ENCODE measurements around the gene STX3.

The STX3 gene
- 4.1 to 16.9 (median 15.0) reads per million in 3 experiments for total RNA-seq

- peak; percentile 65 for DNase-seq
These were observed at the start of gene STX3 for GRCh38 chr11:59754859-59755700. Gene STX3, plus strand, starts transcription at chr11:59755376. Its CDS starts 230 bp downstream, at chr11:59755606.

GRCh38 chr11:59706518-59707285, 48.5 kb upstream of the STX3 start:
- DNase-seq, result no peak

- no peak for DNase-seq
These were observed 47.8 kb upstream of the STX3 start for GRCh38 chr11:59707371-59707770.

GRCh38 chr11:59708537-59708936, 46.6 kb upstream of the STX3 start:
- no peak for DNase-seq

DNA sequence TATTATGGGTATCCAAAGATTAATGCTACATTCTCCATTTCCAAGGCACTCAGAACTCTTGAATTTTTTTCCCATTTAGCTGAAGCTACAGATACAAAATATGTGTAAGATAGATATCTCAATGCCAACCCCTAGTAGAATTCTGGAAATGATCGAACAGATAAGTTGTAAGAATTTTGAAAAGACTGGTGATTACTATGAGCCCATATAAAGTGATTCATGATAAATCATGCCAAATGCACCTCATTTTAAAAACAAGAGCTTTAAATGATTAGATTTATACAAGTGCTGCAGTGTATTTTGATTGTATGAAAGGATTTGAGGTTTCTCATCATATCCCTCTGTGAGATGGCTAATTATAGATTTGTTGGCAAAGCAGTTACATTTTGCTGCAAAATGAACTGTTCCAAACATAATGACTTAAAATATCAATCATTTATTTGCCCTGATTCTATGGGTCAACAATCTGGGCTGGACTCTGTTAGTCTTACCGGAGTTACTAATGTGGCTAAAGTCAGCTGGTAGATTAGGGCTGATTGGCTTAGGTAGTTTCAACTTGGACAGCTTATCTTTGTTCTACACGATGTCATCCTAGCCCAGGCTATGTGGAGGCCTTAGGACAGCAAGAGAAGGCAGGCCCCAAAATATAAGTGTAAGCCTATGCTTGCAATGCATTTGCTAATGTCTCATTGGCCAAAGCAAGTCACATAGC, 44.9 kb upstream of the STX3 start:
- DNase-seq, result no peak

DNA sequence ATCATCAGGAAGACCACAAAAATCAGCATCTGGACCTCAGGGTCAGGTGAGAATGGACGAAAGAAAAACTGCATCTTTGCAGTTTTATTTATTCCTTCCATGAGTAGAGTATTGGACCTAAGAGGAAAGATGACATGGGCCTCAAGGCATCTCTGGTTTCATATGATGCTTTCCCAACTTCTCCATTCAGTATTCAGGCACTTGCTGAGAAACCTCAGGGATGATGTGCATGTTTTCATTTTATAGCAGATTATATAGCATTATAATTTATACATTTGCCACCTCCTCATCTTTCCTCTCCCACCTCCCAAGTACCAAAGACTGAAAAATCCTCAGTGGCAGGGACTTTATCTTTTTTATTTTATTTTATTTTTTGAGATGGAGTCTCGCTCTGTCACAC, 41.4 kb upstream of the STX3 start, which contains the start of gene OR10V1:
OR10V1 (minus strand) TSS at position 101 of the 400 bp plus-strand sequence; CDS start at position 101, 0 bp downstream.
- no peak for DNase-seq

- no peak for DNase-seq
These were observed 39.1 kb upstream of the STX3 start for GRCh38 chr11:59716051-59716450.

DNA sequence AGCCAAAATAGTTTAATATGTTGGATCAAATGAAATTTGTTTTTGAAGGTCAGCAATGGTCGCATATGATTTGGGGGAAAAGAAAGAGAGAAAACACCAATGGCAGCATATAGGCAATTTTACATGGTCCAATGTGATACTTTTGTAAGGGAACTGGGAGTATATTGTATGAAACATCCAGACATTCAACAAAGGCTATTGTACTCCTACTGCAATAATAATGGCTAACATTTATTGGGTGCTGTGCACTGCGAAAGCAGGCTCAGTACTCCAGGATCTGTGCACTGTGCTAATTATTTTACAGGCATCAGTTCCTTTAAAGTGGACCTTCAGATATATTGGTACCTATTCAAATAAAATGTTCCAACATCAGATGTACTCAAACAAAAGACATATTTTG, 35.6 kb upstream of the STX3 start:
- no peak for DNase-seq

DNA sequence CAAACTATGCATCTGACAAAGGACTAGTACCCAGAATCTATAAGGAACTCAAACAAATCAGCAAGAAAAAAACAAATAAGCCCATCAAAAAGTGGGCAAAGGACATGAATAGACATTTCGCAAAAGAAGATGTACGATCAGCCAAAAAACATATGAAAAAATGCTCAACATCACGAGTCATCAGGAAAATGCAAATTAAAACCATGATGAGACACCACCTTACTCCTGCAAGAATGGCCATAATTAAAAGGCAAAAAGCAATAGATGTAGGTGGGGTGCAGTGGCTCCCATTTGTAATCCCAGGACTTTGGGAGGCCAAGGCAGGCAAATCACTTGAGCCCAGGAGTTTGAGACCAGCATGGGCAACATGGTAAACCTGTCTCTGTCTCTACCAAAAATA, 31.1 kb upstream of the STX3 start:
- no peak for DNase-seq

GRCh38 chr11:59727426-59727825, 27.8 kb upstream of the STX3 start:
- no peak for DNase-seq

DNA sequence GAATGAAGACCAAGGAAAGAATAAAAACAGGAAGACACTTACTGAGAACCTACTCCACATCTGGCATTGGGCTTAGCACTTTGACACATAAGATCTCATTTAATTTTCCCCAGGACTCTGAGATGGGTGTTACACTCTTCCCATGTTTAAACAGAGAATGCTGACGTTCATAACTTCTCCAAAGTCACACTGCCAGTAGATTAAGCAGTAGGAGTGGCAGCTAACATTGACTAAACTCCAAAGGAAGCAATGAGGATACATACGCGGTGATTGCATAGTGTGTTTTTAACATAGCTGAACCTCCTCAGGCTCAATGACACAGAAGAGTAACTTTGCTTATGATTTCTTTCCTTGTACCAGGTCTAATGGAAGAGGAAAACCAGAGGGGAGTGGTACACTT, 27.0 kb upstream of the STX3 start:
- DNase-seq, result no peak

GRCh38 chr11:59728913-59729312, 26.3 kb upstream of the STX3 start:
- no peak for DNase-seq

DNA sequence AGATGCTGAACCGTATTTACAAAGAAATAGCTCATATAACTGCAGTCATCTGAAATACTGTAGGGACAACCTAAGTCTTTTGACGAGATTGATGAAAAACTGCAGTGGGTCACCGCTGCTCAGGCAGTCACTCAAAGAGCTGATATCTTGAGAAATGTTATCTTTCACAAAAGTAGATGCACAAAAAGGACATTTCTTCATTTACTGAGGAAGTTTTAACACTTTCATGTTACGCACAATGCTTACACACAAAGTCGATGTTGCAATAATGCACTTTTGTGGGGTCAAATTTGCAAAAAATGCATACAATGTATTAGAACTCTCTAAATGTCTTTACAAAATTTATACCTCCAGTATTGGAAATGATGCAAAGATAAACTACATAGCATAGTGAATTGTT, 25.3 kb upstream of the STX3 start:
- no peak for DNase-seq

GRCh38 chr11:59730896-59731565, 24.1 kb upstream of the STX3 start:
- no peak for DNase-seq

- DNase-seq, result no peak
These were observed 9.1 kb upstream of the STX3 start for GRCh38 chr11:59746111-59746510.

DNA sequence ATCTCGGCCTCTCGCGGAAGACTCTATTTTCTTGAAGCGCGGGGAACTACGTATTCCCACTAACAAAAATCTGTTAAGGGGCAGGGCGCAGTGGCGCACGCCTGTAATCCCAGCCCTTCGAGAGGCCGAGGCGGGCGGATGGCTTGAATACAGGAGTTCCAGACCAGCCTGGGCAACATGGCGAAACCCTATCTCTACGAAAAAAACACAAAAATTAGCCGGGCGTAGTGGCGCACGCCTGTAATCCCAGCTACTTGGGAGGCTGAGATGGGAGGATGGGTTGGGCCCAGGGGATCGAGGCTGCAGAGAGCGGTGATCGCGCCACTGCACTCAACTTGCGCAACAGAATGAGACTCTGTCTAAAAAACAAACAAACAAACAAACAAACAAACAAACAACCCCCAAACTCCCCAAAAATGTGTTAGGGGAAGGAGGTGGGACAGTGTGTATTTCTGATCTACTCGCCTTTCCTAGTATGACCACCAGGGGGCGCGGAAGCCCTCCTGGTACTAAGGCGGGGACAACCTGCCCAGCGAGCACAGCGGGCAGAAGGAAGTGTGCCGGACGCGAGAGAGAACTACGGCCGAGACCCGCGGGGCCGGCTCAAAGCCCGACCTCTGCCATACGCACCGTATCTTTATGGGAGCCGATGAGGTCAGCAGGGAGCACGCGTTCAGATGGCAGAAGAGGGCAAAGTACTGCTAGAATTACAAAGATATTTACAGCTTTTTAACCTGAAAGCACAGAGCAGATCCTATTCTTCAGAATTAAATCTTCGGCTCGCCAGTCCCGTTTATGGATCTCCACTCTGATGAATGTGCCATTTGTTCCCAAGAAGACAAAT, 1.3 kb upstream of the STX3 start:
- DNase-seq, result peak; percentile 73

DNA sequence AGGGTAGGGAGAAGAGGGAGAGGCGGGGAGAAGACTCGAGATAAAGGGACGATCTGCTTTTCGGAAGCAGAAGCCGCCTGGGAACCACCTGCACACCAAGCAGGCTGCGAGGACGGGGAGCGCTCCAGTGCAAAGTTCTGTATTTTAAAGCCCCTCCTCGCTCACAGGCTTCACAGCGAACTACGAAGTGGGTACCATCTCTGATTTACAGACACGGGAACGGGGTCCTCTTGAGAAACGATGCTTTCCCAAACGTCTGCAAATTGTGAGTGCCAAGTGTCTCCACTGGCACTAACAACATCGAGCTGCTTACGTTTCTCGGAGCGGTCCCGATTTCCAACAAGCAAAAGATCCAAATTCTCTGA, 700 bp upstream of the STX3 start:
- DNase-seq, result no peak

DNA sequence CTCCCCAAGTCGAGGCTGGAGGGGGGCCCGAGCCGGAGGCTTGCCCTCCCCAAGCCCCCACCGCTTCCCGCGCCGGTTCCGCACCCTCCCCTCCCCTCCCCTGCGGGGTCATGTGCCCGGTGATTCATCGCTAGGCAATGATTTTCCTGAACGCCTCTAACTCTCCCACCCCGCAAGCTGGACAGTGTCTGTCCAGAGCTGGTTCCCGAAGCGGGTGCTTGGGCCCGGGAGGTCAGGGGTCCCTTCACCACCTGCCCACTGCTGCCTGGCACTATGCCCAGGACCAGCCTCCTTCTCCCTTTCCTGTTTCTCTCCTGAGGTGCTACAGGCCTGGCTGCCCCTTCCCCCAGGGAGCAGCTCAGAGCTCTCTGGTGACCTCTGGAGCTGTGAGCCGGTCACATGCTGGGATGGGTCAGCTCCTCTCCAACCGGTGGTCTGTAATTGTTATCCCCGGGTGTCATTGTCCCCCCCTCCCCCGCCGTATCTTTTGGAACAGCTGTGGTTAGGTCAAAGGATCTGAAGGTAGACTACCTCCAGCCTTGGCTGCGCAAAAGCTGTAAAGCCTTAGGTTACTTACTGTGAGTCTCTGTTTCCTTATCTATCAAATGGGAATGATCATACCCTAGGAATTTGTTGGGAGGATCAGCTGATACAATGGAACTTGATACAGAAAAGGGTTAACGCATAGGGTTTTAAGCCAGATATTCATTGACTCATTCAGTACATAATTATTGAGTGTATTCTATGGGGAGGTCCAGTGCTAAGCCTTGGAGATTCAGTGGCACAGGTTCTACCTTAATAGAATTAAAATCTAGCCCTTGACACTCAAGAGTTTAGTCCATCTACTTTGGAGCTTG, 753 bp downstream of the STX3 start:
- peak; percentile 20 for DNase-seq

- no peak for DNase-seq
These were observed 1.3 kb downstream of the STX3 start for GRCh38 chr11:59756558-59756840.

GRCh38 chr11:59756845-59757244, 1.7 kb downstream of the STX3 start:
- DNase-seq, result no peak

Measured in central memory CD4-positive, alpha-beta T cell (primary cell).